GM19193 (cell line): ENCODE measurements around the gene ACTR10.

Experiments used
- POLR2A ChIP-seq: IDR thresholded peaks from 4 replicates; pipeline ENCODE4 v1.6.1; 2011; ENCODE audit not compliant: insufficient read depth, insufficient read length; ENCODE audit errors: extremely low read depth

ACTR10 gene

GRCh38 chr14:58193542-58193941 is 6.4 kb upstream of the ACTR10 start:
- TF ChIP-seq POLR2A, result no peak

DNA sequence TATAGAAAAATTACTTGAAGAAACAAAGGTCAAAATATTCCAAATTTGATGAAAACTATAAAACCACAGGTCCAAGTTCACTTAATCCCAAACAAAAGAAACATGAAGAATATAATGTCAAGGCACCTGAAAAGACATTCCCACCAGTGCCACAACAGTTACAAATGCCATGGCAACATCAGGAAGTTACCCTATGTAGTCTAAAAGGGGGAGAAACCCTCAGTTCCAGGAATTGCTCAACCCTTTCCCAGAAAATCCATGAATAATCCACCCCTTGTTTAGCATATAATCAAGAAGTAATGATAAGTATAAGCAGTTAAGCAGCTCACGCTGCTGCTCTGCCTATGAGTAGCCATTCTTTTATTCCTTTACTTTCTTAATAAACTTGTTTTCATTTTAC is 3.8 kb upstream of the ACTR10 start:
- TF ChIP-seq POLR2A, result no peak

GRCh38 chr14:58198086-58198485 is 1.9 kb upstream of the ACTR10 start:
- no peak for TF ChIP-seq POLR2A

DNA sequence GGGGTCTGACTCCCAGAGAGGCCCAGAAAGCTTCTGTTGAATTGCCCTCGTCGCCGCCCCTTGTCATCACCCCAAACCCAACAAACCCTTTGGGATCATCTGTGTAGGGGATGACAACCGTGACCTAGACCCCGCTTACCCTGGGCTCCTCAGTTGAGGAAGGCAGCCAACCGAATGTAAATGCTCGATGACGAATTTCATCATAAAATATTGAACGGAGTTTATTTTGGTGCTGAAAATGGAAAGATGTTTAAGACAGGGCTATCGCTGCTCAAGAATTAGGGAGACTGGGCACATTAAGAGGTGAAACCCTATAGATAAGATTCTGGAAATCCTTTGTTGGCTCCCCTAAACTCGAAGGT is 512 bp downstream of the ACTR10 start:
- no peak for TF ChIP-seq POLR2A

DNA sequence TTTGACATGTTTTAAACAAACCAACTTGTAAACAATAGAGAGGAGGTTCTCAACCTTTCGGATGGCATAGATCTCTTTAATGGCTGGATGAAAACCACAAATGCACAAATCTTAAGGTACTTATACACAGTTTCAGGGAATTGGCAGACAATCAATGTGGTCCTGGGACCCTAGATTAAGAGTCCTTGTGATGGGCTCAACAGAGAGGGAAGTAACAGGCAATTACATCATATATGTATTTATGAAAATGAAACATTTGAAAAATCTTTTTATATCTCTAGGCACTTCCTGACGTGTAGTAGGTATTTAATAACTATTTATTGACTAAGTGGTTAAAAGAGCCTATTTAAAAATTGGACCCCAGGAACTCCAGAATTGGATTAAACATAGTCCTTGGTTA is 897 bp downstream of the ACTR10 start:
- TF ChIP-seq POLR2A, result no peak

- TF ChIP-seq POLR2A, result no peak
These were observed 13.2 kb downstream of the ACTR10 start for GRCh38 chr14:58213176-58213575.

DNA sequence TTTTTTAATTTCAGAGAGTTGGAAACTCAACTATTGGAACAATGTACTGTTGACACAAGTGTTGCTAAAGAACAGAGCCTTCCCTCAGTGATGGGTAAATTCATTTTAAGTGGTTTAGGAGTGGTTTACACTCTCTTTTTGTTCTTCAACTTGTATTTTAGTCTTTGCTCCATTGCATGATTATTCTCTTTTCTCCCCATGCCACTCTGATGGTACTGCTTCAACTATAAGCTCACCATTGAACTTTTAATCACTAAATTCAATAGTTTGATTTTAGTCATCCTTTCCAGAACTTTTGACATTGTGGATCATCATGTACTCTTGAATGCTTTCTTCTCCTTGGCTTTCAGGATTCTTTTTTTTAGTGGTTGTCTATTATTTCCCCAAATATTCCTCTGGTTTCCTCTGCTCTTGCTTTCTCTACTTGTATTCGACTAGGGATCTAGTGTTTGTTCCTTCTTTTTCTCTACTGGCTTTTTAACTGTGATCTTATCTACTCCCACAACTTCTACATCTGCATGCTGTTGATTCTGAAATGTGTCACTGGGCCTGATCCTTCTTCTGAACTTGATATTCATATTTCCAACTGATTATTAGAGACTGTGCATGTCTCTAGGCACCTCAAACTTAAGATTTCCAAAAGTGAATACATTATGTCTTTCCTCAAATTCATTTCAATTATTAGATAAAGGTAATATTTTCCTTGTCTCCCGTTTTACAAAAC is 15.4 kb downstream of the ACTR10 start:
- no peak for TF ChIP-seq POLR2A

DNA sequence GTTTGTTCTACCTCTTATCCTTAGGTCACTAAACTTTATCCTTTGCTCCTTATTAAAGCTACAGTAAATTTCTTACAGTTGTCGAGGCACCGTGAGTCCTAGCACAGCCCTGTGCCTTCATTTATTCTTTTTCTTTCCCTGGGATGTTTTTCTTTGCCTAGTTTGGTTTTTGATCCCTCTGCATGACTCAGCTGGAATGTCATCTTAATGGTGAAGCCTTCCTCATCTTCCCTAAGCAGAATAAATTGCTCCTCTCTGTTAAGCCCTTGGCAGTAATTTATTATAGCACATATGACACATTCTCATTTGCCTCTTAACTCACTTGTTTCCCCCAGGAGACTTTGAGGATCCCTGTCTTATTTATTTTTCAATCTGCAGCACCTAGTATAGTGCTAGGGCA is 16.6 kb downstream of the ACTR10 start:
- no peak for TF ChIP-seq POLR2A

DNA sequence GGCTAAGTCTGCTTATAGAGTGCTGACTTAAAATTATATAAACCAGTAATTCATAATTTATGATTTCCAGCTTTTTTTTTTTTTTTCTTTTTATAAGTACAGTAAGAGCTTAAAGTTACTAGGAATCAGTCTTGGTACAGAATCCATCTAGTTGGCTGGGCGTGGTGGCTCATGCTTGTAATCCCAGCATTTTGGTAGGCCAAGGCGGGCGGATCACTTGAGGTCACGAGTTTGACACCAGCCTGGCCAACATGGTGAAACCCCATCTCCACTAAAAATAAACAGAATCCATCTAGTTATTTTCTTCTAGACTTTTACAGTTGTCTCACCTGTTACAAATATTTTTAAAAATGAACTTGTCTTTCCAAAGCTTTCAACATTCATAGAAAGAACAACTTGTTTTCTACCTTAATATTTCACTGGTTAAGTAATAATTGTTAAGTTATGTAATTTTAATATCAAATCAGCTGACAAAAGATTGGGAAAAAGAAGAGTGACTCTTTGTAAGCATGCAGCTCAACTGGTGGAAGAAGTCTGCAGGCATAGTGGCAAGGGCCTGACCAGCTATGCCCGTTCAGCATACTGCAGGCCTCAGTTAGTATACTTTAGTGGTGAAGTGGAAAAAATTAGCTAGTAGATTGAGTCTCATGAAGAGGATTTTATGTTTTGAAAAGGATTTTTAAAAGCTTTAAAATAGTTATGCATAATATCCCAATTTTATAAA is 27.3 kb downstream of the ACTR10 start:
- no peak for TF ChIP-seq POLR2A

DNA sequence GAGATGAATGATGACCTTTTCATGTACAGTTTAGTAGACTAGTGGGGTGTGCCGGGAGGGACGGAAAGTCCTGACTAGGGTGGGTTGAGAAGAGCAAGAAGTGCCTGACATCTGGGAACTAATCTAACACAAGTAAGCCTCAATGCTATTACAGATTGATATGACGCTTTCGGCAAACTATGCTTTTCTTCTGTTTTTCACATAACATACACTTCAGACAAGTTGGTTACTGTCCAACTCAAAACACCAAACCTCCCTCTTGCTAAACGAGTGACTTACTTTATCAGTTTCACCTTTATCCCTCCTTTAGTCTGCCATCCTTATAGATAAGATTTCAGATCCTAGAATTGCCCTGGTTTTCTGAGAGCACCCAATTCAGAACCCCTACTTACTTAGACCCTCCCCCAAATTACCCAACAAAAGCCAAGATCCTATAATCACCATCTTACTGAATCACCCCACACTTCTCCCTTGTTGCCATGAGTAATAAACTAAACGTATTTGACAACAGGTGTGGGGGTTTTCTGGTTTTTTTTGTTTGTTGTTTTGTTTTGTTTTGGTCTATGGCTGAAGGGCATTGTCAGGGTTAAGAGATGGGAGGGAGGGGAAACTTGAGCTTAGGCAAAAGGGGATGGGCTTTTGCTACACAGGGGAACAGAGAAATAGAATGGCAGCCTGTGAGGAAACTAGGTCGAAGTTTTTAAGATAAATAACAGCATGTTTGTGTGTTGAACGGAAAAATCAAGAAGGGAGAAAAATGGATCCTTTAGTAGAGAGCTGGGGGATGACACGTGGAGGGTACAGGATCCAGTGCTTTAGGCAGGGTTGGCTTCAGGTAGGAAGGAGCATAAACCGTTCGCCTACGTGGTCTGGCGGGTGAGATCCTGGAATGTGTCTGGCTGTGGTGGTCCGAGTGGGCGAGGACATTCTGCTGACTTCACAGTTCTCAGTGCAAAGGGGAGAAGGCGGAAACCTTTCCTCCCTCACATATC is 38.6 kb downstream of the ACTR10 start:
- no peak for TF ChIP-seq POLR2A

DNA sequence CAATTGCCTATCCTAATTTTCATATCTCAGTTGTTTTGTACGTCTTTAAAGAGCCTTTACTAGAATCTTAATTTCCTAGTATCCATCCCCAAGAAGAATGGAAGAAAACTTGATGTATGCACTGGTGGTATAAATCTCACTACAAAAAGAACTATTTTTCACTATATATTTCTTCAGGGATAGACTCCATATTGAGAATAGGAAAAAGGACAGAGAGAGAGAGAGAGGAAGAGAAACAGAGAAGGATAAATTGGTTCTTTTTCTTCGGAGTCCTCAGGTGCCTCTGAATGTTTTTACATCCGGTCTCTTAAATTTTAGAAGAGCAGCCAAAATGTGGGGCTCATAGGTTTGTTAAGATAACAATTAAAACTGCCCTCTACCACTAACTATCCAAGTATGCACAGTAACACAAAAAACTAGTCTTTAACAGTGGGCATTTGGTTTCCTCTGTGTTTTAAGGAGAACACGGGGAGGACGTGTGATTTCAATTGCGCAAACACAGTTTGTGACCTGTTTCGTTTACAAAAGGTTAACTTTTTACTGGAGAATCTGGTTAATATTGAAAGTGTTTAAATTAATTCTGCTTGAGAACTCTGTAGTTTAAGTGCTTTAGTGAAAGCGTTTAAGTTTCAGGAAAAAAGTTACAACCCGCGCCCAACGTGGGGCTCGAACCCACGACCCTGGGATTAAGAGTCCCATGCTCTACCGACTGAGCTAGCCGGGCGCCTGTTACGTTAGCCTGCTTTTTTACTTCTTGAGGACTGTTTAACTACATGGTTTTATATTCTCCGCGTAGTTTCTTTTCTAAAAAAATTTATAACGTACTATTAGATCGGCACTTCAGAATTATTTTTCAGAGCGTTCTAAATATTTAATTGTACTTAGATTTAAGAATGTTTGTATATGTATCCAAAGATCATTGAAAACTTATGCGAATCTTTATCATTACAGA is 39.6 kb downstream of the ACTR10 start:
- TF ChIP-seq POLR2A, result no peak

- no peak for TF ChIP-seq POLR2A
These were observed 44.0 kb downstream of the ACTR10 start for GRCh38 chr14:58243790-58244555.

DNA sequence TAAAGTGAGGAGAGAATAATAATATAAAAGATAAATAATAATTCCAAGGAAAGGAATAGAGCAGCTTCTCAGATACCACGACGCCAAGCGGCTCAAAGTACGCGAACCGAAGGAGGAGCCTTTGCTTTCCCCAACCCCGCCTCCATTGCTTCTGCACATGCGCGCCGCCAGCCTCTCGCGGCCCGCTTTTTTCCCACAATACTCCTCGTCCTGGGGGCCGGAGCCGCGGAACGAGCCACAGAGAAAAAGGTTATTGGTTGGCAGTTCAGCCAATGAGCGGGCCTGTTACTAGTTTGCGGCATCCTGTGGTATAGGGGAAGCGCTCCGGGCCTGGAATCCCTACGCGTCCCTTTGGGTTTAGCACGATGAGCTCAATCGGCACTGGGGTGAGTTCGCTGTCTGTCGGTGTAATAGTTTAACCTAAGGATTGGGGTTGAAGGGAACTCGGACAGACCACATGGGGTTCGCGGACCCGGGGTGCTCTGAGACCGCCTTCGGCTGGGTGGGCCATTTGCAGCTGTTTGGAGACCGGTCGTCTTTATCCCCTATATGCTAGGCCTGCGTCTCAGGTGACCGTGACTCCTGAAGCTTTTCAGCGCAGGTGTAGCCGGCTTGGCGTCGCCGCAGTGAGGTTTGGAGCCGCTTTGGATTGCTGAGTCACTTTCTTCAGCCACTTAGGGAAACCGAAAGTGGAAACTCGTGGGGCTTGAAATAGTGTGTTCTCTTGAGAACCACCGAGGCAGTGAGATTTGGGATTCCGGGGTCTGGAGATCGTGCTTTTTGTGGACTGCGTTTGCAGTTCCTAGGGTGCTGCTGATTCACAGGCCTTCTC is 44.8 kb downstream of the ACTR10 start, which contains the start of gene PSMA3:
TSS of gene PSMA3 (plus strand) at position 288 of the 832 bp plus-strand sequence. CDS start at position 366, 78 bp downstream.
- TF ChIP-seq POLR2A, result peak; percentile 96

GRCh38 chr14:58245562-58245961 is 45.6 kb downstream of the ACTR10 start:
- no peak for TF ChIP-seq POLR2A
